ENCODE results near the gene TMEM176A.

The TMEM176A gene

GRCh38 chr7:150850273-150850672 lies 49.7 kb downstream of the TMEM176A start:
- Histone ChIP-seq H3K9ac (ENCODE audit: low read depth, low read length) (no peak overlapping the region), H3K4me3 (ENCODE audit: low read depth in 1 of 2, low read length in 2 of 2) (no peak overlapping the region), H3K79me2 (ENCODE audit: insufficient read depth, low read length) (no peaks in the 10 kb centered on the region), H3K4me2 (ENCODE audit: insufficient read depth, low read length) (no peak overlapping the region), H3K4me1 (ENCODE audit: insufficient read depth, low read length) (no peaks in the 10 kb centered on the region), H3K27me3 (ENCODE audit: insufficient read depth, low read length, poor library complexity) (peaks cover 45% of the 10 kb centered on the region), H3K27ac (ENCODE audit: low read length) (no peak overlapping the region), H4K20me1 (ENCODE audit: insufficient read depth, low read length) (no peaks in the 10 kb centered on the region), H3K9me3 (ENCODE audit: insufficient read depth, low read length, severe bottlenecking) (no peaks in the 10 kb centered on the region), H3K36me3 (ENCODE audit: insufficient read depth, low read length) (no peaks in the 10 kb centered on the region), H2AFZ (ENCODE audit: low read depth, low read length) (no peak overlapping the region)
- ATAC-seq (ENCODE audit: insufficient read depth, low read depth), result no peak
- no peak for DNase-seq
- TF ChIP-seq EZH2 (IDR thresholded peaks at IDR 0.05; ENCODE audit: borderline replicate concordance, low read depth, low read length, severe bottlenecking) (no peak), CTCF (IDR thresholded peaks at IDR 0.05; ENCODE audit: borderline replicate concordance, extremely low read depth, low read length, poor library complexity, severe bottlenecking) (no peak)

GRCh38 chr7:150851492-150852370 lies 51.2 kb downstream of the TMEM176A start:
- H2AFZ ChIP-seq (ENCODE audit: low read depth, low read length), result no peak overlapping the region
- no peak overlapping the region for H3K9ac ChIP-seq (ENCODE audit: low read depth, low read length)
- no peak overlapping the region for H3K27ac ChIP-seq (ENCODE audit: low read length)

DNA sequence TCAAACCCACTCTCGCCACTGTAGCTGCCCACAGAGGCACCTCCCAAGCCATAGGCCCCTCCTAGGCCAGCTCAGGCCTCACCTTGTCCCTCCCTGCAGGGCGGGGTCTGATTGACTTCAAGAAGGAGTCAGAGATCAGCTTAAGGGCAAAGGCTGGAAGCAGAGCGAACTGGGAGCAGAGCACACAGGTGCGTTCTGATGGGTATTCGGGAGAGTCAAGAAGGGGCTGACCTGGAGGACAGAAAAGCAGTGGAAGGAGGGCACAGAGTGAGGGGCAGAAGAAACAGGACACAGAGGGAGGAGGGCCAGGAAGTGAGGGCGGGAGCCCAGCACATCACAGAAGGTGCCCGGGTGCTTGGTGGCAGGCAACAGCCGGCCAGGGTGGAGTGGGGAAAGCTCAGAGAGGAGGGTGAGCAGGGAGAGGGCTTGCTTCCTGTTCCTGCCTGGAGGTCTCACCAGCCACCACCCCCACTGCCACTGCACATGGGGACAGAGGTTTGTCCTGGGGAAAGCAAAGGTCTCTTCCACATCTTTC lies 51.9 kb downstream of the TMEM176A start, which contains the start of gene AOC1:
TSS of gene AOC1 (plus strand) at position 147 of the 535 bp plus-strand sequence. CDS start 3,954 bp downstream, outside the sequence.
- no peak within 1 kb of the TSS for H3K27ac ChIP-seq (ENCODE audit: low read length)
- H4K20me1 ChIP-seq (ENCODE audit: insufficient read depth, low read length), result no peaks in the 10 kb centered on the region
- H3K79me2 ChIP-seq (ENCODE audit: insufficient read depth, low read length), result no peaks in the 10 kb centered on the region
- DNase-seq (no peak), ATAC-seq (ENCODE audit: insufficient read depth, low read depth) (peak; percentile 45; the same call in 1 of the 3 replicates)
- H3K9me3 ChIP-seq (ENCODE audit: insufficient read depth, low read length, severe bottlenecking), result no peaks in the 10 kb centered on the region
- TF ChIP-seq EZH2 (IDR thresholded peaks at IDR 0.05; ENCODE audit: borderline replicate concordance, low read depth, low read length, severe bottlenecking) (no peak), CTCF (IDR thresholded peaks at IDR 0.05; ENCODE audit: borderline replicate concordance, extremely low read depth, low read length, poor library complexity, severe bottlenecking) (no peak)
- H3K9ac ChIP-seq (ENCODE audit: low read depth, low read length), result no peak within 1 kb of the TSS
- no peak within 1 kb of the TSS for H3K4me2 ChIP-seq (ENCODE audit: insufficient read depth, low read length)
- H2AFZ ChIP-seq (ENCODE audit: low read depth, low read length), result no peak within 1 kb of the TSS
- H3K27me3 ChIP-seq (ENCODE audit: insufficient read depth, low read length, poor library complexity), result peaks cover 36% of the 10 kb centered on the region
- no peaks in the 10 kb centered on the region for H3K36me3 ChIP-seq (ENCODE audit: insufficient read depth, low read length)
- H3K4me3 ChIP-seq (ENCODE audit: low read depth in 1 of 2, low read length in 2 of 2), result no peak within 1 kb of the TSS
- H3K4me1 ChIP-seq (ENCODE audit: insufficient read depth, low read length), result no peaks in the 10 kb centered on the region

More at GRCh38 chr7:150851492-150852370, 51.2 kb downstream of the TMEM176A start:
- H3K36me3 ChIP-seq (ENCODE audit: insufficient read depth, low read length), result no peaks in the 10 kb centered on the region
- no peaks in the 10 kb centered on the region for H3K4me1 ChIP-seq (ENCODE audit: insufficient read depth, low read length)
- H3K4me2 ChIP-seq (ENCODE audit: insufficient read depth, low read length), result no peak overlapping the region
- peaks cover 40% of the 10 kb centered on the region for H3K27me3 ChIP-seq (ENCODE audit: insufficient read depth, low read length, poor library complexity)
- ATAC-seq (ENCODE audit: insufficient read depth, low read depth), result no peak
- no peak for DNase-seq
- H3K4me3 ChIP-seq (ENCODE audit: low read depth in 1 of 2, low read length in 2 of 2), result no peak overlapping the region
- no peaks in the 10 kb centered on the region for H3K79me2 ChIP-seq (ENCODE audit: insufficient read depth, low read length)
- TF ChIP-seq CTCF (IDR thresholded peaks at IDR 0.05; ENCODE audit: borderline replicate concordance, extremely low read depth, low read length, poor library complexity, severe bottlenecking), result no peak
- TF ChIP-seq EZH2 (IDR thresholded peaks at IDR 0.05; ENCODE audit: borderline replicate concordance, low read depth, low read length, severe bottlenecking), result no peak
- no peaks in the 10 kb centered on the region for H4K20me1 ChIP-seq (ENCODE audit: insufficient read depth, low read length)
- no peaks in the 10 kb centered on the region for H3K9me3 ChIP-seq (ENCODE audit: insufficient read depth, low read length, severe bottlenecking)

All from DND-41 (cell line).